SK-N-MC (cell line): ENCODE results near the gene ESRP2.

Source experiments
- EZH2 ChIP-seq: fragments of 200-600 bp; sonication (generic); IDR thresholded peaks from one replicate; pipeline ENCODE4 v1.6.1; 2017; ENCODE audit warnings: antibody characterized with exemption
- FOXP2 ChIP-seq: optimal IDR thresholded peaks from 2 replicates; pipeline ENCODE3; 2011; ENCODE audit warnings: mild to moderate bottlenecking, moderate library complexity; ENCODE audit not compliant: insufficient read depth; ENCODE audit errors: extremely low read length, control extremely low read depth
- POLR2AphosphoS5 ChIP-seq: IDR thresholded peaks from 2 replicates; pipeline ENCODE4 v1.6.1; 2012; ENCODE audit warnings: mild to moderate bottlenecking, low read depth, low read length, borderline replicate concordance

DNA sequence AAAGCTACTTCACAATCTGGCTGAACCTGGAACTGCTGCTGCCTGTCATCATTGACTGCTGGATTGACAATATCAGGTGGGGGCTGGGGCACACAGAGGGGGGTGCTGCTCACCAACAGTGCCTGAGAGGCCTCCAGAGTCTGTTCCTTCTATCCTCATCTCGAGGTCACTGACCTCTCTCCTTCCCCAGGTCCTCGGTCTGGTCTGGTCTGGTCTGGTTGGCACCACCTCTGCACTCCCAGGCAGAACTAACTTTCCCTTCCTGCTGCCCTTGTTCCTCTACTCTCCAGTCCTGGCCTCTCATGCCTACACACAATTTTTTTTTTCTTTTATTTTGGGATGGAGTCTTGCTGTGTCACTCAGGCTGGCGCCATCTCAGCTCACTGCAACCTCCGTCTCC is 13.4 kb upstream of the ESRP2 start:
- TF ChIP-seq EZH2, result no peak
- TF ChIP-seq POLR2AphosphoS5, result no peak
- TF ChIP-seq FOXP2, result no peak
